ENCODE measurements around the gene FAM200B.

GRCh38 chr4:15695729-15696128, 14.1 kb downstream of the FAM200B start:
- TF ChIP-seq, protein P1, sequence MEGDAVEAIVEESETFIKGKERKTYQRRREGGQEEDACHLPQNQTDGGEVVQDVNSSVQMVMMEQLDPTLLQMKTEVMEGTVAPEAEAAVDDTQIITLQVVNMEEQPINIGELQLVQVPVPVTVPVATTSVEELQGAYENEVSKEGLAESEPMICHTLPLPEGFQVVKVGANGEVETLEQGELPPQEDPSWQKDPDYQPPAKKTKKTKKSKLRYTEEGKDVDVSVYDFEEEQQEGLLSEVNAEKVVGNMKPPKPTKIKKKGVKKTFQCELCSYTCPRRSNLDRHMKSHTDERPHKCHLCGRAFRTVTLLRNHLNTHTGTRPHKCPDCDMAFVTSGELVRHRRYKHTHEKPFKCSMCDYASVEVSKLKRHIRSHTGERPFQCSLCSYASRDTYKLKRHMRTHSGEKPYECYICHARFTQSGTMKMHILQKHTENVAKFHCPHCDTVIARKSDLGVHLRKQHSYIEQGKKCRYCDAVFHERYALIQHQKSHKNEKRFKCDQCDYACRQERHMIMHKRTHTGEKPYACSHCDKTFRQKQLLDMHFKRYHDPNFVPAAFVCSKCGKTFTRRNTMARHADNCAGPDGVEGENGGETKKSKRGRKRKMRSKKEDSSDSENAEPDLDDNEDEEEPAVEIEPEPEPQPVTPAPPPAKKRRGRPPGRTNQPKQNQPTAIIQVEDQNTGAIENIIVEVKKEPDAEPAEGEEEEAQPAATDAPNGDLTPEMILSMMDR (IDR thresholded peaks at IDR 0.05; ENCODE audit: low read depth, low read length): no peak
- TF ChIP-seq EZH2phosphoT487 (IDR thresholded peaks at IDR 0.05; ENCODE audit: low read depth): no peak

Data from OCI-LY3 (cell line).